Hepatocyte (in vitro differentiated cells): ENCODE data around the gene PTPN13.

Source experiments
- EZH2 ChIP-seq: fragments of 200-600 bp; sonication (generic); IDR thresholded peaks from 2 replicates; pipeline ENCODE4 v1.6.1; 2016; ENCODE audit warnings: antibody characterized with exemption, mild to moderate bottlenecking, borderline replicate concordance
- EZH2phosphoT487 ChIP-seq: fragments of 200-600 bp; sonication (generic); IDR thresholded peaks from one replicate; pipeline ENCODE4 v1.6.1; 2018; ENCODE audit warnings: antibody characterized with exemption, mild to moderate bottlenecking, low read depth, moderate library complexity; ENCODE audit not compliant: unreplicated experiment, severe bottlenecking
- TF ChIP-seq, protein P1 (sequence below): fragments of 200-600 bp; sonication (generic); IDR thresholded peaks from 2 replicates; pipeline ENCODE4 v1.5.1; 2016; ENCODE audit warnings: antibody characterized with exemption, mild to moderate bottlenecking; ENCODE audit not compliant: poor library complexity

GRCh38 chr4:86657910-86658309 lies 63.8 kb downstream of the PTPN13 start:
- TF ChIP-seq EZH2phosphoT487 (no peak), EZH2 (no peak)
- TF ChIP-seq, protein P1, sequence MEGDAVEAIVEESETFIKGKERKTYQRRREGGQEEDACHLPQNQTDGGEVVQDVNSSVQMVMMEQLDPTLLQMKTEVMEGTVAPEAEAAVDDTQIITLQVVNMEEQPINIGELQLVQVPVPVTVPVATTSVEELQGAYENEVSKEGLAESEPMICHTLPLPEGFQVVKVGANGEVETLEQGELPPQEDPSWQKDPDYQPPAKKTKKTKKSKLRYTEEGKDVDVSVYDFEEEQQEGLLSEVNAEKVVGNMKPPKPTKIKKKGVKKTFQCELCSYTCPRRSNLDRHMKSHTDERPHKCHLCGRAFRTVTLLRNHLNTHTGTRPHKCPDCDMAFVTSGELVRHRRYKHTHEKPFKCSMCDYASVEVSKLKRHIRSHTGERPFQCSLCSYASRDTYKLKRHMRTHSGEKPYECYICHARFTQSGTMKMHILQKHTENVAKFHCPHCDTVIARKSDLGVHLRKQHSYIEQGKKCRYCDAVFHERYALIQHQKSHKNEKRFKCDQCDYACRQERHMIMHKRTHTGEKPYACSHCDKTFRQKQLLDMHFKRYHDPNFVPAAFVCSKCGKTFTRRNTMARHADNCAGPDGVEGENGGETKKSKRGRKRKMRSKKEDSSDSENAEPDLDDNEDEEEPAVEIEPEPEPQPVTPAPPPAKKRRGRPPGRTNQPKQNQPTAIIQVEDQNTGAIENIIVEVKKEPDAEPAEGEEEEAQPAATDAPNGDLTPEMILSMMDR = no peak
